IPS DF 4.7 (cell line): ENCODE measurements around the gene LYRM1.

Source experiments
- DNase-seq: peaks from one replicate; pipeline ENCODE4 v3.0.0-alpha.2; 2013; ENCODE audit warnings: low spot score; ENCODE audit errors: extremely low read depth

Gene LYRM1

DNA sequence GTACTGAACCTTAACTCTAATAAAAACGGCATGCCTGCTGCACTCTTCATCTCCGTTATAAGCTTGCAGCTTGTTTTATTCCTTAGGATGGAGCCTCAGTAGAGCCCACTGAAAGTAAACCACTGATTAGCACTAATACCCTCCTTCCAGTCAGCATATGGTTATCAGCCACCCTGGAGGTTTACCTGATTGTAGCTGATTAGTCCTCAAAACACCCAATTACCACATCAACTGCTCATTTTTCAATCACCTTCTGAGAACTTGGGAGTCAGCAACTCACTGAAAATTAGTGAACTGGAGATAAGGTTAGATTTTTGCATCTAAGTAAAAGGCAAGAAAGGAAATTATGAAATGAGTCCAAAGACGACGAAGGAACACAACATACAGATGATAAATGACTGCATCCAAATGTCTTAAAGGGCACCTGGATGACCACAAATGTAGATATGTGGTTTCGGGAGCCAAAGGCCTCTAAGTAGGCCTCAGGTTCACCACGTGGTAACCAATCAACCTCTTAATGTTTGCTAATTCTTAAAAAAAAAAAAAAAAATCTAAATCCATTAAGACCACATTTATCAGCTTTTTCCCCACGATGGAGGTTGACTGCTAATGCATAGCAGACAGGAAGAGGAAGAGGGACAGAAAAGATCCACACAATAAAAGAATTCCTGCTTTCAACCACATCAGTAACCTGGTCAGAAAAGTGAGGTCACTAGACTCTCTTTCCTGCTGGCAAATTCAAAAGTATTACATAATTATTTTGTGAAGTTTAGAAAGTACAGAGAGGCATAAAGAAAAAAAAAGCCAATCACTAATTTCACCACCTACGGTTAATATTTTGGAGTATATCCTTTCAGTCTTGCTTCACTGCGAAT, 28.4 kb upstream of the LYRM1 start:
- DNase-seq: no peak

DNA sequence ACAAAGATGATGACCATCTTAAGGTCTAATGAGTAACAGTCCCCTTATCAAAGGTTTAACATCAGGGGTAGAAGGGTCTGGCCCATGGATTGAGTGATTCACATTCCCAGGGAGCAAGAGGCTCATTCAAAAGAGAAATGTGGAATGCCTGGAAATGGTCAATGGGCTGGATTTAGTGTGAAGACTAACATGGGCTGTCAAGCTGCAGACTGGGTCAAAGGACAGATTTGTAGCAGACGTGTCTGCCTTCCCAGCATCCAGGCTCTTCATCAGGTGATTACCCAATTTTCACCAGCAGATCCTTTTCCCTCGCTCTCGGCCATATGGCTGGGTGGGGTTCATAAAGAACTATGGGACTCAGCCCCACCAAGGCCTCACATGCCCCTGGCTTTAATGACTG, 27.2 kb upstream of the LYRM1 start:
- DNase-seq: no peak

DNA sequence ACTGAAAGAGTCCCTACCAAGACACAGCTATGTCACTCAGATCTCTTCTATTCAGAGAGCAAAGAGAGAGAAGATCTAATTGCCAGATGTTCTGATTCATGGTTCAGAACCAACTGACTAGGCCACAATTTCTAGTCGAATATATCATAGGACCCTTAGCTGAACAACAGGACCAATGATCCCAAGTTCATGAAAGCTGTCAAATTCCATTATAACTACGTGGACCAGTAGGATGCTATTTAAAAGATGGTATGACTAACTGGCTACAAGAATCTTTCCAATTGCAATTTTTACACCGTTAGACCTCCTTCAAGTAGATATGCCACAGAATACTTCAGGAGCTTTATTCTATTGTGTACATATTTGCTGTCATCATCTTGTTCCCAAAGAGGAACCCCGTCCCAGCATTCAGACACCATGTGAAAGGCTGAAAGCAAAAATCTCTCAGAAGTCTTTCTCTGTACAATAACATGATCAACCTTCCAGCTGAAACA, 26.4 kb upstream of the LYRM1 start:
- DNase-seq: no peak

DNA sequence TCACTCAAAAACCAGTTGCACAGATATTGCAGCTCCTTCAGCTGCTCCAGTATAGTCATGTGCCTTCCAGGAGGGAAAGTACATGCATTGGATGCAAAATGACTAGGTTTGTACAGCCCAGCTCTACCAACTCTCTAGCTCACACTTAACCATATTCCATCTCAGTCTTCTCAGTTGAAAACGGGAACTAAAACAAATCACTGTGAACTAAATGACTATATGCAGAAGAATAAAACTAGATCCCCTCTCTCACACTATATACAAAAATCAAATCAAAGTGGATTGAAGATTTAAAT, 25.3 kb upstream of the LYRM1 start:
- no peak for DNase-seq

DNA sequence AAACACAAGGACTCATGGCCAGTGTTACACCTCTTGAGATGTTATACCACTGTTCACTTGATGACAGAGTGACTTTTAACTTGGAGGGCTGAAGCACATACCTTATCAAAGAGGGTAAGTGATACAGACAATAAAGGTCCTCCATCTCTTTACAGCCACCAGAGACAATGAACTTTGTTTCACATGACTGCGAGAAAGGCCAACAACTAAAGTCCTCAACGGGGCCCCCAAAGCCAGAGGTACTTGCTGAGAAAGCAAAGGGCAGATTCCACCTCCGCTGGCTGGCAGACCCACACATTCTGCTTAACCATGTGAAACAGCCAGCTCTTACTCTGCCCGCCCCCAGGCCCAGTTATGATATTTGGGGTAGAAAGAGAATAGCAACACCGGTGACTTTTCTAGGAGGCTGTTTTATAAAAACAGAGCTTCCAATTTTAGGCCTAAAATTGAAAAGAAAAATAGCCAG, 21.9 kb upstream of the LYRM1 start:
- no peak for DNase-seq

GRCh38 chr16:20879175-20880040, 21.2 kb upstream of the LYRM1 start:
- no peak for DNase-seq

DNA sequence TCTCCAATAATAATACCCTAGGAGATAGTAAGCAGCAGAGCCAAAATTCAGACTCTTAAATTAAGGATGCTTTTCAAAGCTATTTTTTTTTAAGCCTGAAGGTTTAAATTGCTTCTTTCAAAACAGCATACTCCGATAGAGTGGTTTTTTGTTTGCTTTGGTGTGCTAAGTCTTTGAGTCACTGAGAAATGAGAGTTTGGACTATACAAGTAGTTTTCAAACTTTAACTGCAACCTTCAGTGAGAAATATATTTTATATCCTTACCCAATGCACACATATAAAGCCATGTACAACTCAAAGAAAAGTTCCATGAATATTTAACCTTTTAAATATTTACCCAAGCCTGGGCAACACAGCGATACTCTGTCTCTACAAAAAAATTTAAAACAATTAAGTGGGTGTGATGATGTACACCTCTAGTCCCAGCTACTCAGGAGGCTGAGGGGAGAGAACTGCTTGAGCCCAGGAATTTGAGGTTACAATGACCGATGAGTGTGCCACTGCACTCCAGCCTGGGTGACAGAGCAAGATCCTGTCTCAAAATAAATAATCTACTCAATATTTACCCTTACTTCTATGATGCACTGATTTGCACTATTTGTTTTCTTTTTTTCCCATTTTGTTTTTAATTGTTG, 19.6 kb upstream of the LYRM1 start:
- no peak for DNase-seq

DNA sequence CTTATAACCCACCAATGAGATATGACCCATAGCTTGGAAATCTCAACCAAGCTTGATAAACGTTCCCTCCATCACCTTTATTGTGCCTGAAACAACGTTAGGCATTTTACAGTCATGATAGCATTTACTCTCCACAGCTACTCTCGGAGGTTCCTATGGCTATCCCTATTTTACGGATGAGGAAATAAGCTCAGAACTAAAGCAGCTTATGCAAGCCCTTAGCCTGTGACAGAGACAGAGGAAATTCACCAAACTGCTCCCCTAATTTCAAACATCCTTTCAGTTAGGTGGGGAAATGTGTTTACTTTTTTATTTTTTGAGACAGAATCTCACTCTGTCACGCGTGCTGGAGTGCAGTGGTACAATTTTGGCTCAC, 19.1 kb upstream of the LYRM1 start:
- no peak for DNase-seq

GRCh38 chr16:20883554-20884239, 16.9 kb upstream of the LYRM1 start:
- no peak for DNase-seq

- no peak for DNase-seq
Observed at GRCh38 chr16:20884240-20884556, 16.4 kb upstream of the LYRM1 start.

- DNase-seq: no peak
Observed at GRCh38 chr16:20886320-20886719, 14.3 kb upstream of the LYRM1 start.

- DNase-seq: no peak
Observed at GRCh38 chr16:20887207-20887606, 13.4 kb upstream of the LYRM1 start.

DNA sequence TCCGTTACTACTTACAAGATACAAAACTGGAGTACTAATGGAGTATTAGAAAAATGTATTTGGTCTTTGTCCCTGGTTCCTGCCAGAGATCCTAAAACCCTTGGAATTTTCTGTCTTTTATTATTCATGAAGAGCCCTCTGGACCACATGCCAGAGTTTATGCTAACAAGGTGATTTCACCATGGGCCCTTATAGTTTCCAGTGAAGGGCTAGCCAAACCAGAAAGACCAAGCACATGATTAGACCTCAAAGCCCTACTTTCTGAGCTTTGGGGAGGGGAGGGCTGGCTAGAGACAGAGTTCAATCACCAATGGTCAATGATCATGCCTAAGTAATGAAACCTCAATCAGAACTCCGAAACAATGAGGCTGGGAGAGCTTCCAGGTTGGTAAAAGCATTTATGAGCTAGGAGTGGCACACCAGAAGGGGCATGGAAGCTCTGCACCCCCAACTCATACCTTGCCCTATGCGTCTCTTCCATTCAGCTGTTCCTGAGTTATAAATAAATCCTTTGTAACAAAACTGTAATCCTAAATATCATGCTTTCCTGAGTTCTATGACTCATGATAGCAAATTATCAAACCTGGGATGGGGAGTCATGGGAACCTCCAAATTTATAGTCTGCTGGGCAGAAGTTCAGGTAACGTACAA, 10.8 kb upstream of the LYRM1 start:
- DNase-seq: no peak

- DNase-seq: no peak
Observed at GRCh38 chr16:20894388-20894787, 6.2 kb upstream of the LYRM1 start.

DNA sequence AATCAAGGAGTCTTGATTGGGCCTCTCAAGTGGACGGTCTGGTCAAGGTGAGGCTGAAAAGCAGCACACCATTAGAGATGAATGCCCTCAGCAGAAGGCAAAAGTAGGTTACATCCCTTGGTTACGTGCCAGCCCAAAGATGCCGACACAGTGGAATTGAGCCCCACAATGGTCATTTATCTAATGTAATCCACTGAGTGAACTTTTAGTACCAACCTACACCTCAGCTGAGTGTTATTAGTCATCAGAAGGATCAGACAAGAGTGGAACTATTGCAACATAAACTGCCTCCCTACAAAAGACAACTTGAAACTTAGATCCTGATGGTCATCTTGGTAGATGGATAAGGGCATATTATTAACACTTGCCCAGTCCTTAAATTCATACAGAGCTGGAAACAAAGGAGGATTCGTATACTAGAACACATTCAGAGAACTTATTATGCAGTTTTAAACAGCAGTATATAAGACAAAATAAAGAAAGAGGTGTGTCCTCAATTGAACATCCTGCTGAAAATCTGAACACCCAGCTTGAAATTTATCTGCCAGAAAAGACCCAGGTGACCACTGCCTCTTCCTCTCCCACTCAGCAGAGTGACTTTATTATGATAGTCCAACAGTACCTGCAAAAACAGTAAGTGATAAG, 3.2 kb upstream of the LYRM1 start:
- no peak for DNase-seq

GRCh38 chr16:20897922-20898321, 2.6 kb upstream of the LYRM1 start:
- no peak for DNase-seq

GRCh38 chr16:20899071-20899470, 1.5 kb upstream of the LYRM1 start:
- no peak for DNase-seq

DNA sequence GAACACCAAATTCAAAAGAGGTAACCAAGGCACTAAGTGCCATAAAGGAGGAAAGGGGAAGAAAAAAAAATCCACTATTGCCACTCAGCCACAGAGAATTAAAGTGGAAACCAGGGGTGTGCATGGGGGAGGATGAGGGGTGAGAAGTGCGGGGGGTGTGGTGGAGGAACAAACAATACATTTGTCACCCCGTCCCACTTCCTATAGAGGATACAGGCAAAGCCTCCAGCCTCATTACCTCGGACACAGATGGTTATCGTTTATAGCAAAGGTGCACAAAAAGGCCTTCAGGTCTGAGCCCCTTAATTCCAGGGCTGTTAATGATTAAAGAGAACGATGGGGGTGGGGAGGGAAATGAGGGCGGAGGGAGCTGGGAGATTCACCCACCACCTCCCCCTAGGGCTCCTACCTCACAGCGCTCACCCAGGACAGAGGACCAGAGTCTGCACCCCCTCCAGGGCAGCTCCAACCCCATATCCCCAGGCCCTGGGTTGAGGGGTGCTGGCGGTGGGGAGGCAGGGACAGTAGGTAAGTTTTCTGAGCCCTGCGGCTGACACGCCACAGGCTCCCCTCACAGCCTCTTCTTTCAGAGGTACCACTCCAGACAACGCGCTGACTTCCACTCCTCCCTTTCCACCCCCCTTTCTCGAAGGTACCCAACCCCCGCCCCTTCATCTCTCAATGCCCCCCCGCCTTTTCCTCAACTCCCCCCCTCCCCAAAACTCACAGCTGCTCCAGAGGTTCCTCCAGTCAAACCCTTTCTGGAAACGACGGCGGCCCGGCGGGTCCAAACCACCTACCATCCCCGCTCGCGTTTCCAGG, 883 bp upstream of the LYRM1 start:
- no peak for DNase-seq

DNA sequence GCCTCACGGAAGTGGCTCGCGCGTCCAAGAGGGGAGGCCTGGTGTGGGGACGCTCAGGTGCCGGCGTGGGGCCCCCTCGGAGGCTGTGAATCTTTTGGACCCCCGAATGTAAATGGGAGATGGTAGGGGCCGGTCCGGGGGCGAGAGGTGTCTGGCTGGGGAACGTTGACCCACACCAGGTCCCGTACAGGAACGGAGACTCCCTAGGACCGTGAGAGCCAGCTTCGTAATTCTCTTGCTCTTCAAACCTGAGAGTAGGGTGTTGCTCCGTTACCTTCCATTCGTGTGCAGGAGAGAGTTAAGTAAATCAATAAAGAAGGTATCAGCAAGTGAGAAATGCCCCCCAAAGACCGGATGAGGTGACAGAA, 481 bp downstream of the LYRM1 start:
- no peak for DNase-seq
